Body of pancreas (tissue), 4 donors: ENCODE results near the gene CLPTM1. TPM values are rescaled to one million over a fixed set of nuclear protein-coding genes. Genes with fewer than 3 reads are reported as not detected.

Experiments
- ATAC-seq: fragments of 150-250 bp; one replicate; pipeline ENCODE4 v1.9.1; 2016
- DNase-seq, 4 donors: peaks; one replicate each; pipeline ENCODE4 v3.0.0-alpha.2; 2019
- H3K27ac ChIP-seq, 4 donors: fragments of 200-600 bp; sonication (generic); 1 replicate in 3 of 4; 2 replicates in 1 of 4; pipeline versions ENCODE4 v1.5.1 to v1.6.1; 2016 to 2019; ENCODE audit warnings: mild to moderate bottlenecking in 1 of 4, mixed read lengths in 1 of 4, moderate library complexity in 1 of 4
- H3K27me3 ChIP-seq, 2 donors: fragments of 200-600 bp; sonication (generic); one replicate each; pipeline ENCODE4 v1.6.0; 2016; ENCODE audit warnings: mild to moderate bottlenecking in 1 of 2
- H3K36me3 ChIP-seq, 2 donors: fragments of 200-600 bp; sonication (generic); replicated peaks in 1 of 2; 2 replicates each; pipeline ENCODE4 v1.5.1; 2016; ENCODE audit warnings: low read depth in 2 of 2; ENCODE audit not compliant: insufficient read depth in 1 of 2
- H3K4me1 ChIP-seq: fragments of 200-600 bp; sonication (generic); one replicate; pipeline ENCODE4 v1.6.0; 2016
- H3K4me3 ChIP-seq, 2 donors: fragments of 200-600 bp; sonication (generic); 1 replicate in 1 of 2; 2 replicates in 1 of 2; pipeline ENCODE4 v1.5.1; 2016 to 2019
- H3K9me3 ChIP-seq, 3 donors: fragments of 200-600 bp; sonication (generic); 1 replicate in 2 of 3; 2 replicates in 1 of 3; pipeline ENCODE4 v1.5.1; 2016
- CTCF ChIP-seq, 7 experiments: fragments of 450-650 bp in 4 of 7; fragments of 200-600 bp in 3 of 7; sonication (generic) in 3 of 7; IDR thresholded peaks; one replicate each; pipeline ENCODE4 v1.5.1; 2016 to 2019; ENCODE audit warnings: antibody characterized with exemption in 7 of 7
- POLR2A ChIP-seq, 3 donors: fragments of 450-650 bp; IDR thresholded peaks; one replicate each; pipeline ENCODE4 v1.6.1; 2016; ENCODE audit warnings: antibody characterized with exemption in 3 of 3, mild to moderate bottlenecking in 2 of 3
- WGBS, 2 donors: methylation state at CpG; one replicate each; pipeline ENCODE4 v1.1.5; 2017; 5-methylcytosine and 5-hydroxymethylcytosine counted together
- intact Hi-C: fragments of 100-400 bp; cut with DNase I; formaldehyde crosslinking; loops from one replicate; pipeline ENCODE4 v1.15.1; 2023
- total RNA-seq, 2 donors: library from RNA; depleted of rRNA; stranded (reverse); fragments of >200 nt; gene quantifications; one replicate each; pipeline ENCODE4 v1.1.0, GENCODE V29; 2016

The CLPTM1 gene
- total RNA-seq, 2 donors from 2014 or later: 37.1 to 48.5 TPM

- peaks cover 0 to 12% of the 10 kb centered on the region in 2 donors for H3K36me3 ChIP-seq
- DNase-seq: peak; percentile 91 to 92 (median 91)
- peak within 1 kb of the TSS; percentile 74 to 83 for H3K4me3 ChIP-seq
- peaks cover 32% of the 10 kb centered on the region for H3K4me1 ChIP-seq
- intact Hi-C loops: no loop called here
- ATAC-seq: peak; percentile 96
- TF ChIP-seq CTCF (IDR thresholded peaks at IDR 0.05) (no peak), POLR2A (IDR thresholded peaks at IDR 0.05) (peak; percentile 73 to 97 (median 92))
- peak within 1 kb of the TSS; percentile 77 to 99 (median 90) for H3K27ac ChIP-seq
- no peaks in the 10 kb centered on the region for H3K9me3 ChIP-seq
- WGBS, 2 donors: 2% methylated on average over 60 to 62 of the region's 62 CpGs
- no peaks in the 10 kb centered on the region for H3K27me3 ChIP-seq
Measured at GRCh38 chr19:45038931-45039893, 84.0 kb downstream of the CLPTM1 start, which contains the start of gene CLASRP. Gene CLASRP (plus strand): TSS chr19:45039045. CDS start chr19:45040213, 1,168 bp downstream.

GRCh38 chr19:45040059-45040771, 85.0 kb downstream of the CLPTM1 start:
- Histone ChIP-seq H3K27me3 (no peaks in the 10 kb centered on the region), H3K4me3 (peak overlapping the region in 1 of 2 donors; percentile 83), H3K9me3 (no peaks in the 10 kb centered on the region), H3K27ac (peak overlapping the region in 3 of 4 donors; percentile 83 to 99 (median 98)), H3K36me3 (peaks cover 0 to 9% of the 10 kb centered on the region in 2 donors), H3K4me1 (peaks cover 39% of the 10 kb centered on the region)
- 64 to 79% methylated on average over 19 of the region's 19 CpGs for WGBS, 2 donors
- DNase-seq (peak in 1 of 4 donors; percentile 43), ATAC-seq (no peak)
- intact Hi-C loops: no loop called here
- TF ChIP-seq CTCF (IDR thresholded peaks at IDR 0.05): no peak
- peak in 1 of 3 donors; percentile 19 for TF ChIP-seq POLR2A (IDR thresholded peaks at IDR 0.05)

GRCh38 chr19:45041125-45041524, 85.9 kb downstream of the CLPTM1 start:
- DNase-seq (no peak), ATAC-seq (no peak)
- Histone ChIP-seq H3K9me3 (no peaks in the 10 kb centered on the region), H3K27ac (no peak overlapping the region), H3K4me1 (peaks cover 48% of the 10 kb centered on the region), H3K27me3 (no peaks in the 10 kb centered on the region), H3K36me3 (peaks cover 0 to 9% of the 10 kb centered on the region in 2 donors), H3K4me3 (no peak overlapping the region)
- intact Hi-C loops: no loop called here
- TF ChIP-seq CTCF (IDR thresholded peaks at IDR 0.05) (no peak), POLR2A (IDR thresholded peaks at IDR 0.05) (no peak)
- 71 to 90% methylated on average over 6 of the region's 6 CpGs for WGBS, 2 donors

Other genes starting within 250 kb of the CLPTM1 start
- gene BCL3, start 206.7 kb upstream of the CLPTM1 start, total RNA-seq: 10 to 100 TPM; 26.2 to 72.5 TPM
- gene CBLC, start 177.5 kb upstream of the CLPTM1 start, total RNA-seq: 10 to 100 TPM; 18.5 to 23.6 TPM
- 10 to 100 TPM; 89.2 to 89.3 TPM for gene BCAM, start 146.3 kb upstream of the CLPTM1 start, total RNA-seq
- gene NECTIN2, start 109.1 kb upstream of the CLPTM1 start, total RNA-seq: 100 to 1,000 TPM in 1 of 2 donors, 10 to 100 TPM in 1; 54.0 to 137 TPM
- gene TOMM40, start 64.1 kb upstream of the CLPTM1 start, total RNA-seq: 10 to 100 TPM; 19.7 to 34.3 TPM
- 100 to 1,000 TPM in 1 of 2 donors, 10 to 100 TPM in 1; 77.6 to 216 TPM for gene APOE, start 49.6 kb upstream of the CLPTM1 start, total RNA-seq
- gene APOC1, start 40.8 kb upstream of the CLPTM1 start, total RNA-seq: 10 to 100 TPM in 1 of 2 donors, 1 to 10 TPM in 1; 5.4 to 24.1 TPM
- not detected for gene APOC4, start 13.1 kb upstream of the CLPTM1 start, total RNA-seq
- gene APOC2, start 9.3 kb upstream of the CLPTM1 start, total RNA-seq: not detected
- gene RELB, start 46.1 kb downstream of the CLPTM1 start, total RNA-seq: 10 to 100 TPM in 1 of 2 donors, 1 to 10 TPM in 1; 8.9 to 11.9 TPM
- 10 to 100 TPM; 40.2 to 64.9 TPM for gene CLASRP, start 83.7 kb downstream of the CLPTM1 start, total RNA-seq
- gene ZNF296, start 121.1 kb downstream of the CLPTM1 start, total RNA-seq: under 1 TPM in 1 of 2 donors, not detected in 1; 0.26 TPM
- 10 to 100 TPM; 15.8 to 19.5 TPM for gene GEMIN7, start 123.9 kb downstream of the CLPTM1 start, total RNA-seq
- 10 to 100 TPM; 16.6 to 49.8 TPM for gene PPP1R37, start 137.8 kb downstream of the CLPTM1 start, total RNA-seq
- not detected for gene NKPD1, start 205.6 kb downstream of the CLPTM1 start, total RNA-seq
- gene TRAPPC6A, start 222.9 kb downstream of the CLPTM1 start, total RNA-seq: 1 to 10 TPM in 1 of 2 donors, not detected in 1; 8.3 TPM
- 10 to 100 TPM in 1 of 2 donors, 1 to 10 TPM in 1; 4.9 to 12.5 TPM for gene BLOC1S3, start 223.4 kb downstream of the CLPTM1 start, total RNA-seq